ENCODE data around the gene LELP1. TPM values are rescaled to one million over a fixed set of nuclear protein-coding genes. Genes with fewer than 3 reads are reported as not detected.

The LELP1 gene
- total RNA-seq, 2 experiments from 2014 or later = not detected

DNA sequence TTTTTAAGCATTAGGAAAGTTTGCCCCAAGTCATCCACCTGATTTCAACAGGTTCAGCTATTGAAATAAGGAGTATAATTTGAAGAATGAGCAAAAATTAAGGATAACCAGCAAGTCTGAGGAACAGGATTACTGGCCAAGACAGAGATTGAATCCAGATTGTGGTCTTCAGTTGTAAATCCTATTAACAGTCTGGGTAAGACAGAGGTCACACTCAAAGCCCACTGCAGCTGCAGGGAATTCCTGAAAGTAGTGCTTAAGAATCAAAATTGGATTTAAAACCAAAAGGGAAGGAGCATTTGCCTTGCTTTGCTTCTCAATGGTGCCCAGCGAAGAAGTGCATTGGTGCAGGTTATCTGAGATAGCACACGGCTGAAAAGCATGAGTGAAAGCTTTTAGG lies 49.8 kb downstream of the LELP1 start:
- no peak overlapping the region for H3K4me3 ChIP-seq (ENCODE audit: low read length)
- no peaks in the 10 kb centered on the region for H3K9me3 ChIP-seq (ENCODE audit: control insufficient read depth in 1 of 2, insufficient read depth in 1 of 2, low read length in 2 of 2)
- intact Hi-C loops (cut with DNase I, micrococcal nuclease) = no loop called here
- no peaks in the 10 kb centered on the region for H3K36me3 Mint-ChIP-seq (ENCODE audit: low read depth)
- CTCF ChIA-PET = no interaction called here
- no peak for DNase-seq
- POLR2A ChIA-PET = no interaction called here
- TF ChIP-seq, protein P1, sequence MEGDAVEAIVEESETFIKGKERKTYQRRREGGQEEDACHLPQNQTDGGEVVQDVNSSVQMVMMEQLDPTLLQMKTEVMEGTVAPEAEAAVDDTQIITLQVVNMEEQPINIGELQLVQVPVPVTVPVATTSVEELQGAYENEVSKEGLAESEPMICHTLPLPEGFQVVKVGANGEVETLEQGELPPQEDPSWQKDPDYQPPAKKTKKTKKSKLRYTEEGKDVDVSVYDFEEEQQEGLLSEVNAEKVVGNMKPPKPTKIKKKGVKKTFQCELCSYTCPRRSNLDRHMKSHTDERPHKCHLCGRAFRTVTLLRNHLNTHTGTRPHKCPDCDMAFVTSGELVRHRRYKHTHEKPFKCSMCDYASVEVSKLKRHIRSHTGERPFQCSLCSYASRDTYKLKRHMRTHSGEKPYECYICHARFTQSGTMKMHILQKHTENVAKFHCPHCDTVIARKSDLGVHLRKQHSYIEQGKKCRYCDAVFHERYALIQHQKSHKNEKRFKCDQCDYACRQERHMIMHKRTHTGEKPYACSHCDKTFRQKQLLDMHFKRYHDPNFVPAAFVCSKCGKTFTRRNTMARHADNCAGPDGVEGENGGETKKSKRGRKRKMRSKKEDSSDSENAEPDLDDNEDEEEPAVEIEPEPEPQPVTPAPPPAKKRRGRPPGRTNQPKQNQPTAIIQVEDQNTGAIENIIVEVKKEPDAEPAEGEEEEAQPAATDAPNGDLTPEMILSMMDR (IDR thresholded peaks at IDR 0.05) = no peak
- no peak overlapping the region for H3K4me3 Mint-ChIP-seq
- H3K4me1 ChIP-seq (ENCODE audit: insufficient read depth, low read length) = no peaks in the 10 kb centered on the region
- H3K27ac Mint-ChIP-seq = no peak overlapping the region
- peaks cover 10 to 11% of the 10 kb centered on the region in 2 experiments for H3K27me3 ChIP-seq (ENCODE audit: control insufficient read depth in 1 of 2, insufficient read depth in 2 of 2, low read length in 2 of 2)
- H3K27ac ChIP-seq (ENCODE audit: low read depth in 1 of 2, low read length in 2 of 2) = no peak overlapping the region
- no peak for ATAC-seq (ENCODE audit: poor library complexity)
- H3K4me1 Mint-ChIP-seq (ENCODE audit: low read depth) = no peaks in the 10 kb centered on the region
- H3K9me3 Mint-ChIP-seq = no peaks in the 10 kb centered on the region
- H3K36me3 ChIP-seq (ENCODE audit: insufficient read depth, low read length) = no peaks in the 10 kb centered on the region
- H3K27me3 Mint-ChIP-seq = peaks cover 26% of the 10 kb centered on the region

DNA sequence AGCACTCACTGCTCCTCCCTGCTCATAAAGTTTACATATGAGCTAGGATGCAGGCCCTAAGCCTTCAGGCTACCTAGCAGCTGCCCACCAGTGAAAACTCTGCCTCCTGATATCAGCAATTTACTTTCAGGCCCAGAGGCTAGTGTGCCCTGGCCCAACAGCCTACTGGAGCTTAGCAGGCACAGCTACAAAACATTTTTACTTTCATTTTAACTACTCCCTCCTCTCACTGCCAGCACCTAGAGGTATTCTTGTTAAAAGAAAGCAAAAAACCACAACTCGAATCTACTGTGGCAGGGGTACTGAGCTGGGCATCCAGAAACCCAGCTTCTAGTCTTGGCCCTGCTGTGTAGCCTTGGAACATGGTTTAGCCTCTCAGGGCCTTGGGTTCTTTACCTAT lies 50.5 kb downstream of the LELP1 start:
- ChIA-PET CTCF (no interaction called here), POLR2A (no interaction called here)
- DNase-seq (no peak), ATAC-seq (ENCODE audit: poor library complexity) (no peak)
- Histone ChIP-seq H3K4me1 (ENCODE audit: insufficient read depth, low read length) (no peaks in the 10 kb centered on the region), H3K36me3 (ENCODE audit: insufficient read depth, low read length) (no peaks in the 10 kb centered on the region), H3K27me3 (ENCODE audit: control insufficient read depth in 1 of 2, insufficient read depth in 2 of 2, low read length in 2 of 2) (peaks cover 4 to 11% of the 10 kb centered on the region in 2 experiments), H3K4me3 (ENCODE audit: low read length) (no peak overlapping the region), H3K9me3 (ENCODE audit: control insufficient read depth in 1 of 2, insufficient read depth in 1 of 2, low read length in 2 of 2) (no peaks in the 10 kb centered on the region), H3K27ac (ENCODE audit: low read depth in 1 of 2, low read length in 2 of 2) (no peak overlapping the region)
- Mint-ChIP-seq H3K27ac (no peak overlapping the region), H3K27me3 (peaks cover 25% of the 10 kb centered on the region), H3K4me3 (no peak overlapping the region), H3K36me3 (ENCODE audit: low read depth) (no peaks in the 10 kb centered on the region), H3K9me3 (no peaks in the 10 kb centered on the region), H3K4me1 (ENCODE audit: low read depth) (peaks cover under 1% of the 10 kb centered on the region)
- TF ChIP-seq, protein P1 (IDR thresholded peaks at IDR 0.05) = no peak
- intact Hi-C loops (cut with DNase I, micrococcal nuclease) = no loop called here

Other genes with a start within 250 kb of the LELP1 start
- gene SPRR4, start 232.8 kb upstream of the LELP1 start, total RNA-seq = not detected
- not detected for gene SPRR1A, start 219.3 kb upstream of the LELP1 start, total RNA-seq
- not detected for gene SPRR3, start 201.7 kb upstream of the LELP1 start, total RNA-seq
- not detected for gene SPRR1B, start 172.2 kb upstream of the LELP1 start, total RNA-seq
- not detected for gene SPRR2D, start 162.3 kb upstream of the LELP1 start, total RNA-seq
- not detected for gene SPRR2A, start 145.9 kb upstream of the LELP1 start, total RNA-seq
- gene SPRR2B, start 131.8 kb upstream of the LELP1 start, total RNA-seq = not detected
- not detected for gene SPRR2E, start 108.9 kb upstream of the LELP1 start, total RNA-seq
- gene SPRR2F, start 89.9 kb upstream of the LELP1 start, total RNA-seq = not detected
- not detected for gene SPRR2G, start 52.5 kb upstream of the LELP1 start, total RNA-seq
- not detected for gene PRR9, start 14.2 kb downstream of the LELP1 start, total RNA-seq
- gene LORICRIN, start 56.3 kb downstream of the LELP1 start, total RNA-seq = not detected
- gene PGLYRP3, start 109.5 kb downstream of the LELP1 start, total RNA-seq = not detected
- gene PGLYRP4, start 145.4 kb downstream of the LELP1 start, total RNA-seq = not detected
- gene S100A9, start 154.4 kb downstream of the LELP1 start, total RNA-seq = 10 to 100 TPM; 35.3 to 43.6 TPM
- 1 to 10 TPM; 4.0 to 5.5 TPM for gene S100A12, start 172.2 kb downstream of the LELP1 start, total RNA-seq
- gene S100A8, start 187.6 kb downstream of the LELP1 start, total RNA-seq = 10 to 100 TPM; 21.0 to 23.8 TPM
- gene S100A7A, start 213.1 kb downstream of the LELP1 start, total RNA-seq = not detected

Measured in CD4-positive, alpha-beta T cell (primary cell).